ENCODE measurements around the gene PTMS. TPM values are rescaled to one million over a fixed set of nuclear protein-coding genes. Genes with fewer than 3 reads are reported as not detected.

The PTMS gene
- total and polyA plus RNA-seq, 2 donors (not counting 3 experiments of a cell fraction or from before 2014, with no cell fraction given) = 555 to 661 TPM

- H3K36me3 ChIP-seq (ENCODE audit: control insufficient read depth in 2 of 2, extremely low read depth in 1 of 2, insufficient read depth in 2 of 2, low read length in 2 of 2) = no peaks in the 10 kb centered on the region
- H3K4me3 ChIP-seq (replicated peaks in 1 of 3; ENCODE audit: insufficient read depth in 1 of 3, low read depth in 1 of 3, low read length in 3 of 3) = no peak overlapping the region
- DNase-seq (ENCODE audit: low read depth, low spot score) (no peak), FAIRE-seq (no peak)
- H3K27me3 ChIP-seq (ENCODE audit: control insufficient read depth in 2 of 2, insufficient read depth in 2 of 2, low read length in 2 of 2) = peaks cover 5 to 7% of the 10 kb centered on the region in 2 experiments
- ChIA-PET CTCF (no interaction called here), POLR2A (no interaction called here)
- no peak overlapping the region for H3K27ac ChIP-seq (ENCODE audit: insufficient read depth, low read depth, low read length)
- no peak for TF ChIP-seq GATA2 (IDR thresholded peaks at IDR 0.05; ENCODE audit: insufficient read depth, insufficient read length, low read depth, low read length)
- no peak for TF ChIP-seq JUN (IDR thresholded peaks at IDR 0.05; ENCODE audit: borderline replicate concordance, insufficient read depth, insufficient read length, low read depth)
- H3K9ac ChIP-seq (replicated peaks; ENCODE audit: extremely low read depth, insufficient read depth, low read length) = no peak overlapping the region
- H3K9me1 ChIP-seq (replicated peaks; ENCODE audit: control insufficient read depth, extremely low read depth, insufficient read depth, low read length) = no peaks in the 10 kb centered on the region
- H3K4me1 ChIP-seq (ENCODE audit: control insufficient read depth, extremely low read depth, insufficient read depth, low read length) = no peaks in the 10 kb centered on the region
- dilution Hi-C loops (cut with MboI; ENCODE audit: extremely low pct_ligation_motif_present, low sequenced_read_pairs) = no loop called here
- H3K79me2 ChIP-seq (ENCODE audit: control insufficient read depth, insufficient read depth, low read length) = no peaks in the 10 kb centered on the region
- intact Hi-C loops (cut with micrococcal nuclease) = no loop called here
- no peak overlapping the region for H3K4me2 ChIP-seq (ENCODE audit: insufficient read depth, low read length)
- no peaks in the 10 kb centered on the region for H4K20me1 ChIP-seq (replicated peaks; ENCODE audit: control insufficient read depth, extremely low read depth, insufficient read depth, low read length)
- no peaks in the 10 kb centered on the region for H3K9me3 ChIP-seq (replicated peaks; ENCODE audit: control insufficient read depth, insufficient read depth, low read length)
- no peak overlapping the region for H2AFZ ChIP-seq (ENCODE audit: low read depth, low read length)
- no TSS peak for BruUV-seq (replicated peaks)
These were observed 24.5 kb downstream of the PTMS start for GRCh38 chr12:6790496-6791150.

GRCh38 chr12:6791931-6792520 lies 25.9 kb downstream of the PTMS start:
- FAIRE-seq (no peak), DNase-seq (ENCODE audit: low read depth, low spot score) (no peak)
- ChIA-PET CTCF (interaction anchor here (1.1 to 2.5 kb wide), 4 partner anchors 11 to 39 kb away, joined by 3 to 13 read pairs (median 4); partner anchors contain the start of gene MLF2), POLR2A (no interaction called here)
- peaks cover 10 to 11% of the 10 kb centered on the region in 2 experiments for H3K27me3 ChIP-seq (ENCODE audit: control insufficient read depth in 2 of 2, insufficient read depth in 2 of 2, low read length in 2 of 2)
- intact Hi-C loops (cut with micrococcal nuclease) = no loop called here
- H3K79me2 ChIP-seq (ENCODE audit: control insufficient read depth, insufficient read depth, low read length) = no peaks in the 10 kb centered on the region
- H4K20me1 ChIP-seq (replicated peaks; ENCODE audit: control insufficient read depth, extremely low read depth, insufficient read depth, low read length) = no peaks in the 10 kb centered on the region
- no peak overlapping the region for H3K4me2 ChIP-seq (ENCODE audit: insufficient read depth, low read length)
- dilution Hi-C loops (cut with MboI; ENCODE audit: extremely low pct_ligation_motif_present, low sequenced_read_pairs) = no loop called here
- H3K9ac ChIP-seq (replicated peaks; ENCODE audit: extremely low read depth, insufficient read depth, low read length) = no peak overlapping the region
- no peaks in the 10 kb centered on the region for H3K4me1 ChIP-seq (ENCODE audit: control insufficient read depth, extremely low read depth, insufficient read depth, low read length)
- H3K9me1 ChIP-seq (replicated peaks; ENCODE audit: control insufficient read depth, extremely low read depth, insufficient read depth, low read length) = no peaks in the 10 kb centered on the region
- H3K36me3 ChIP-seq (ENCODE audit: control insufficient read depth in 2 of 2, extremely low read depth in 1 of 2, insufficient read depth in 2 of 2, low read length in 2 of 2) = no peaks in the 10 kb centered on the region
- H3K4me3 ChIP-seq (replicated peaks in 1 of 3; ENCODE audit: insufficient read depth in 1 of 3, low read depth in 1 of 3, low read length in 3 of 3) = no peak overlapping the region
- H2AFZ ChIP-seq (ENCODE audit: low read depth, low read length) = no peak overlapping the region
- no peaks in the 10 kb centered on the region for H3K9me3 ChIP-seq (replicated peaks; ENCODE audit: control insufficient read depth, insufficient read depth, low read length)
- BruUV-seq (replicated peaks) = no TSS peak
- TF ChIP-seq CTCF (IDR thresholded peaks at IDR 0.05; ENCODE audit: extremely low read depth in 1 of 2, insufficient read depth in 1 of 2, low read depth in 1 of 2, low read length in 2 of 2) = no peak
- H3K27ac ChIP-seq (ENCODE audit: insufficient read depth, low read depth, low read length) = no peak overlapping the region
